ENCODE measurements around the gene SEC22B. TPM values are rescaled to one million over a fixed set of nuclear protein-coding genes. Genes with fewer than 3 reads are reported as not detected.
"Not testable (repeated sequence)": the region's sequence is repeated elsewhere in the genome, so short reads cannot be mapped to it uniquely, and the experiment has no call there.

Gene SEC22B
- total RNA-seq, 1 donor from 2014 or later = 27.5 TPM

DNA sequence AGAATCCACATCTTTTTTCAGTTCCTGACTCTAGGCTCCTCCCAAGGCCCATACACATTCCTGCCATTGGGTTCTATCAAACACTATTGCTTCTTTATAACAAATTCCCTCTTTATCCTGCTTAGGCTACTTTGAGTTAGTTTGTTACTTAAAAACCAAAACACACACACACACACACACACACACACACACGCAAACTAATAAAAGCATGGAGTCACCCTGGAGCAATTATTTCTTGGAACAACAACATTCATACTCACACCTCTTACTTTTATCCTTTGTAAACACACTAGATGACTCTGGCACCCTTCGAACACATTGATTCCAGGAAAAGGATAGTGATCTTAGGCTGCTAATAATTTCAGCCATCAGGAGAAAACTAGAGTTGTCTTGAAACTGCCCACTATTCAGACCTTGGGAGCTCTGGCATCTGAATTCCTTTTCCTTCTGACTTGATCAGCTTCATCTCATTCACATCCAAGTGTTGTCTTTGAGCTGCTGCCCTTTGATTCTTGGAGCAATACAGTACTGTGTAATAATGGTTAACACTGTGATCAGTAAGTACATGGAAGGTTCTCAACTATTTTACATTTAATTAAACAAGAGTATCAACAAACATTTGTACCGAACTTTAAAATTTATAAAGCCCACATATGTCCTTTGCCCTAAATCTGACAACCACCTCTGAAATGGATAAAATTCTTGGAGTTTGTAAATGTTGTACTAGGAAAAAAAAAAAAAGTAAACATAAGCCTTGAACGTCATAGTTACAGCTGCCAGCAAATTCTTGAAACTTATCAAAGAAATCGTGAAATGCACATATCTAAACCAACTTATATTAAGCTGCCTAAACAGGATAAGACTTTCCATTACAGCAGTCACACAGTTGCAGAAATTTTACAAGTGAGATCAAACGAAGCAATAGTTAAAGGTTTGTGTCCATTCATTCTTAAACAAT is 2.8 kb upstream of the SEC22B start:
- Mint-ChIP-seq H3K4me3 (no peak overlapping the region), H3K27me3 (peaks cover 5% of the 10 kb centered on the region), H3K9me3 (no peaks in the 10 kb centered on the region), H3K27ac (peak overlapping the region; percentile 24), H3K4me1 (peaks cover 12% of the 10 kb centered on the region), H3K36me3 (ENCODE audit: low read depth) (peaks cover 10% of the 10 kb centered on the region)
- CTCF ChIA-PET = interaction anchor here (1.0 kb wide), 1 partner anchor 230 kb away, joined by 3 read pairs; no protein-coding TSS in a partner anchor
- TF ChIP-seq, protein P1, sequence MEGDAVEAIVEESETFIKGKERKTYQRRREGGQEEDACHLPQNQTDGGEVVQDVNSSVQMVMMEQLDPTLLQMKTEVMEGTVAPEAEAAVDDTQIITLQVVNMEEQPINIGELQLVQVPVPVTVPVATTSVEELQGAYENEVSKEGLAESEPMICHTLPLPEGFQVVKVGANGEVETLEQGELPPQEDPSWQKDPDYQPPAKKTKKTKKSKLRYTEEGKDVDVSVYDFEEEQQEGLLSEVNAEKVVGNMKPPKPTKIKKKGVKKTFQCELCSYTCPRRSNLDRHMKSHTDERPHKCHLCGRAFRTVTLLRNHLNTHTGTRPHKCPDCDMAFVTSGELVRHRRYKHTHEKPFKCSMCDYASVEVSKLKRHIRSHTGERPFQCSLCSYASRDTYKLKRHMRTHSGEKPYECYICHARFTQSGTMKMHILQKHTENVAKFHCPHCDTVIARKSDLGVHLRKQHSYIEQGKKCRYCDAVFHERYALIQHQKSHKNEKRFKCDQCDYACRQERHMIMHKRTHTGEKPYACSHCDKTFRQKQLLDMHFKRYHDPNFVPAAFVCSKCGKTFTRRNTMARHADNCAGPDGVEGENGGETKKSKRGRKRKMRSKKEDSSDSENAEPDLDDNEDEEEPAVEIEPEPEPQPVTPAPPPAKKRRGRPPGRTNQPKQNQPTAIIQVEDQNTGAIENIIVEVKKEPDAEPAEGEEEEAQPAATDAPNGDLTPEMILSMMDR (IDR thresholded peaks at IDR 0.05) = no peak
- no peak for DNase-seq
- ATAC-seq (ENCODE audit: low read depth) = no peak
- intact Hi-C loops (cut with micrococcal nuclease) = loop anchor here (10.0 kb wide), 1 partner anchor 1034 kb away; the partner anchor contains the start of gene WARS2
- POLR2A ChIA-PET = interaction anchor here (0.6 kb wide), 1 partner anchor 234 kb away, joined by 3 read pairs; no protein-coding TSS in a partner anchor

DNA sequence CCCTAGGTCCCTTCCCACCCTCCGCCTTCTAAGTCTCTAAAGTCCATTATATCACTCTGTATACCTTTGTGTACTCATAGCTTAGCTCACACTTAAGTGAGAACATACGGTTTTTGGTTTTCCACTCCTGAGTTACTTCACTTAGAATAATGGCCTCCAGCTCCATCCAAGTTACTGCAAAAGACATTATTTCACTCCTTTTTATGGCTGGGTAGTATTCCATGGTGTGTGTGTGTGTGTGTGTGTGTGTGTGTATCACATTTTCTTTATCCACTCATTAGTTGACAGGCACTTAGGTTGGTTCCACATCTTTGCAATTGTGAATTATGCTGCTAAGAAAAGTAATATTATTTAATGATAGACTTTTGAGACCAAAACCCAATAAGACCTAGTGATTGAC is 1.7 kb upstream of the SEC22B start:
- H3K27ac Mint-ChIP-seq; DNase-seq; ATAC-seq (ENCODE audit: low read depth); CTCF ChIA-PET; H3K9me3 Mint-ChIP-seq; POLR2A ChIA-PET; H3K27me3 Mint-ChIP-seq; H3K4me3 Mint-ChIP-seq; H3K36me3 Mint-ChIP-seq (ENCODE audit: low read depth): not testable (repeated sequence)
- peaks cover 12% of the 10 kb centered on the region for H3K4me1 Mint-ChIP-seq
- intact Hi-C loops (cut with micrococcal nuclease) = loop anchor here (10.0 kb wide), 1 partner anchor 1033 kb away; the partner anchor contains the start of gene WARS2

DNA sequence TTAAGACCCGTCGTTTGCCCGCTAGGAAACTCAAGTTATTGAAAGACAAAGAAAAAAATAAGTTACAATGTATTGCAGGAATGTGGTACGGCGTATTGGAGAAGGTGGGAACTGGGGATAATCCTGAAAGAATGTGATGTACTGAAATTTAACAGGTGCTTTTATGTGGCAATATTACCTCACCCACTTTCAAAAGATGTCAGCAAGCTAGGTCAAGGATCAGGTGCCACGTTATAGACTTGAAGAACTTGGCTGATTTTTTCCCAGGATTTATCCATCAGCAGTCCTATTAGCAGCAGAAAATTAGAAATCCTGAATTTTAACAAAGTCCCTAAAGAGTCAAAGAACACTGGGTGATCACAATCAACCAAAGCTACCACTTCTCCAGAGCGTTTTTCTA is 632 bp downstream of the SEC22B start:
- Mint-ChIP-seq H3K27ac (peak overlapping the region; percentile 94), H3K4me3 (peak overlapping the region; percentile 97), H3K4me1 (peaks cover 12% of the 10 kb centered on the region)
- ATAC-seq (ENCODE audit: low read depth); H3K27me3 Mint-ChIP-seq; H3K36me3 Mint-ChIP-seq (ENCODE audit: low read depth); H3K9me3 Mint-ChIP-seq; DNase-seq: not testable (repeated sequence)
- POLR2A ChIA-PET = interaction anchor here (0.9 to 1.0 kb wide), 3 partner anchors 179 to 1035 kb away, joined by 3 to 6 read pairs (median 3); partner anchors contain the start of gene WARS2
- intact Hi-C loops (cut with micrococcal nuclease) = loop anchor here (10.0 kb wide), 1 partner anchor 1031 kb away; the partner anchor contains the start of gene WARS2
- CTCF ChIA-PET = interaction anchor here (1.2 to 1.5 kb wide), 2 partner anchors 207 to 227 kb away, joined by 4 to 5 read pairs; no protein-coding TSS in a partner anchor

DNA sequence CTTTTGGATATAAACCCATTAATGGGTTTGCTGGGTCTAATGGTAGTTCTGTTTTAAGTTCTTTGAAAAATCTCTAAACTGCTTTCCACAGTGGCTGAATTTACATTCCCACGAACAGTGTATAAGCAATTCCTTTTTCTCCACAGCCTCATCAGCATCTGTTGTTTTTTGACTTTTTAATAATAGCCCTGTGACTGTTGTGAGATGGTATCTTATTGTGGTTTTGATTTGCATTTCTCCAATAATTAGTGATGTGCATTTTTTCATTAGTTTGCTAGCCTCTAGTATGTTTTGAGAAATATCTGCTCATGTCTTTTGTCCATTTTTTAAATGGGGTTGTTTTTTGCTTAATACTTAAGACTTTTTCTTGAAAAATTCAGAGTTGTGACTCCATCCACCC is 11.6 kb downstream of the SEC22B start:
- POLR2A ChIA-PET; intact Hi-C loops (cut with micrococcal nuclease); H3K9me3 Mint-ChIP-seq; DNase-seq; H3K27ac Mint-ChIP-seq; H3K4me1 Mint-ChIP-seq; H3K4me3 Mint-ChIP-seq; ATAC-seq (ENCODE audit: low read depth); CTCF ChIA-PET; H3K27me3 Mint-ChIP-seq: not testable (repeated sequence)
- H3K36me3 Mint-ChIP-seq (ENCODE audit: low read depth) = peaks cover 13% of the 10 kb centered on the region

DNA sequence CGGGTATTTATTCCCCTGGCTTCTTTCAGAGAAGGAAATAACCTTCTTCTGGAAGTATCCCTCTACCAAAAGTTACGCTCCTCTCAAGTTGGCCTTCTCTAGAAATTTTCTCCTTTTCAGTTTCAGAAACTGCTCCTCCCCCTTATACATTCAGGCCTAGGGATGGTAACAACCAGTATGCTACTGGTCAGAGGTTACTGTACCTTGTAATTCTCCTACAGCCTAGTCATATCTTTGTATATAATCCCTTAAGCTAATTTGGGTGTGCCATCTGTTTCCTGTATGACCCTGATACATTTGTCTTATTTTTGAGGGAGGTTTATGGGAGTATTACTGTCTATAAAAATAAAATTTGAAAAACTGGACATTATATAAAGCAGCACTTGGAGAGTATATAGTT is 14.3 kb downstream of the SEC22B start:
- CTCF ChIA-PET; H3K27ac Mint-ChIP-seq; H3K9me3 Mint-ChIP-seq; H3K4me1 Mint-ChIP-seq; intact Hi-C loops (cut with micrococcal nuclease); H3K27me3 Mint-ChIP-seq; ATAC-seq (ENCODE audit: low read depth); POLR2A ChIA-PET; H3K4me3 Mint-ChIP-seq; DNase-seq: not testable (repeated sequence)
- H3K36me3 Mint-ChIP-seq (ENCODE audit: low read depth) = peaks cover 13% of the 10 kb centered on the region

DNA sequence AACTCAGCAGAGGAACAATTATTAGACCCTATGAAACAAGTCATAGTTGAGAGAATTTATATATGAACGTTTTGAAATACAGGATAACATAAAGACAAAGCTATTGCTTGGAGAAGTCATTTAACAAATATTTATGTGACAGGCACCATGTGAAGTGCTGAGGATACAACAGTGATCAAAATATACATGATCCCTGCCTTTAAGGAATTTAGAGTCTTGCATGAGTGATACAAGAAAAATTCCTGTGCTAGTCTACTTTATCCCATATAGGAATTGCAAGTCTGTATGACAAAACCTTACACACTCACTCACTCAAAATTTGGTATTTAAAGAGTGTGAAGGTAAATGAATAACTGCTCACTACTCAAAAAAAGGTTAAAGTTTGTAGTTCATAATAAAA is 17.8 kb downstream of the SEC22B start:
- H3K27me3 Mint-ChIP-seq; H3K4me3 Mint-ChIP-seq; POLR2A ChIA-PET; ATAC-seq (ENCODE audit: low read depth); CTCF ChIA-PET; DNase-seq; intact Hi-C loops (cut with micrococcal nuclease); H3K27ac Mint-ChIP-seq; H3K4me1 Mint-ChIP-seq; H3K9me3 Mint-ChIP-seq: not testable (repeated sequence)
- H3K36me3 Mint-ChIP-seq (ENCODE audit: low read depth) = peaks cover 11% of the 10 kb centered on the region

DNA sequence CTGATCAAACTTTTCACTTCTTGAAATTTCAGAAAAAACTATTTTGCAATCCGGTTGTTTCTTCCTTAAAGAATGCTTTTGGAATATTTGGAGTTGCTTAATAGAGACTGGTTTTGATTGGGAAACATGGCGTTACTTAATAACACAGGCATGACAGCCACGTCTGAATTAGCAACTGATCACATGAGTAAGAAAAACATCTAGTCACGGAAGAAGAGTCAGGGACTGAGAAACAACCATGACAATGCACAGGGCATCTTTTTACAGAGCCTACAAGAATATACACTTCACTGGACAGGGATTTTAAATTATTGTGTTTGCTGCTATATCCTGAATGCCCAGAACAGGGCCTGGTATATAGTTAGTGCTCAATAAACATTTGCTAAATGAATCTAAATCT is 18.2 kb downstream of the SEC22B start:
- H3K36me3 Mint-ChIP-seq (ENCODE audit: low read depth); H3K4me3 Mint-ChIP-seq; H3K4me1 Mint-ChIP-seq; H3K27ac Mint-ChIP-seq; POLR2A ChIA-PET; CTCF ChIA-PET; H3K27me3 Mint-ChIP-seq; H3K9me3 Mint-ChIP-seq; intact Hi-C loops (cut with micrococcal nuclease); DNase-seq; ATAC-seq (ENCODE audit: low read depth): not testable (repeated sequence)

DNA sequence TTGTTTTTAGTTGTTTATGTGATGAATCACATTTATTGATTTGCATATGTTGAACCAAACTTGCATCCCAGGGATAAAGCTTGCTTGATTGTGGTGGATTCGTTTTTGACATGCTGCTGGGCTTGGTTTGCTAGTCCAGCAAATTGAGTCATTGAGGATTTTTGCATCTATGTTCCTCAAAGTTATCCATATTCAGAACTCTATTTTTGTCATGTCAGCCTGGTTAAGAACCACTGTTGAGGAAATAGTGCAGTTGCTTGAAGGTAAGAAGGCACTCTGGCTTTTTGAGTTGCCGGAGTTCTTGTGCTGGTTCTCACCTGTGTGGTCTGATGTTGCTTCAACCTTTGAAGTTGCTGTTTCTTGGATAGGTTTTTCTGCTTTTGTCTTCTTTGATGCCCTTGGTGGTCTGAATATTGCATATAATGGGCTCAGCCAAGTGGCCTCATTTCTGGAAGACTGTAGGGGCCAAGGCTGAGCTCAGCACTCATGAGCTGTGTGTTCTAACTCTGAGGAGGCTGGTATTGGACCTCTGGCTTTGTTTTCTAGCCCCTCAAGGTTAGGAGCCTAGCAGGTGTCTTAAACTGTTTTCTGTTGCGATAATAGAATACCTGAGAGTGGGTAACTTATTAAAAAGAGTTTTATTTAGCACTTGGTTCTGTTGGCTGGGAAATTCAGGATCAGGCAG is 26.0 kb downstream of the SEC22B start:
- H3K27me3 Mint-ChIP-seq; DNase-seq; CTCF ChIA-PET; H3K36me3 Mint-ChIP-seq (ENCODE audit: low read depth); H3K4me1 Mint-ChIP-seq; POLR2A ChIA-PET; intact Hi-C loops (cut with micrococcal nuclease); ATAC-seq (ENCODE audit: low read depth); H3K9me3 Mint-ChIP-seq; H3K4me3 Mint-ChIP-seq; H3K27ac Mint-ChIP-seq: not testable (repeated sequence)

DNA sequence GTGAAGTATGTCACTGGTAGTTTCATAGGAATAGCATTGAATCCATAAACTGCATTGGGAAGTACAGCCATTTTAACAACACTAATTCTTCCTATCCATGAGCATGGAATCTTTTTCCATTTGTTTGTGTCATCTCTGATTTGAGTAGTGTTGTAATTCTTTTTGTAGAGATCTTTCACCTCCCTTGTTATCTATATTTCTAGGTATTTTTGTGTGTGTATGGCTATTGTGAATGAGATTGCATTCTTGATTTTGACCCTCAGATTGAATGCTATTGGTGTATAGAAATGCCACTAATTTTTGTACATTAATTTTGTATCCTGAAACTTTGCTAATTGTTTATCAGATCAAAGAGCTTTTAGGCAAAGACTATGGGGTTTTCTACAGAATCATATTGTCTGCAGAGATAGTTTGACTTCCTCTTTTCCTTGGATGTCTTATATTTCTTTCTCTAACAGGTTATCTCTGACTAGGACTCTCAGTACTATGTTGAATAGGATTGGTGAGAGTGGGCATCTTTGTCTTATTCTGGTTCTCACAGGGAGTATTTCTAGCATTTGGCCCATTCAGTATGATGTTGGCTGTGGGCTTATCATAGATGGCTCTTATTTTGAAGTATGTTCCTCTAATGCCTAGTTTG is 26.8 kb downstream of the SEC22B start:
- intact Hi-C loops (cut with micrococcal nuclease) = loop anchor here (10.0 kb wide), 1 partner anchor 265 kb away; no protein-coding TSS in a partner anchor
- H3K4me3 Mint-ChIP-seq; POLR2A ChIA-PET; H3K27ac Mint-ChIP-seq; H3K4me1 Mint-ChIP-seq; DNase-seq; H3K36me3 Mint-ChIP-seq (ENCODE audit: low read depth); CTCF ChIA-PET; H3K27me3 Mint-ChIP-seq; H3K9me3 Mint-ChIP-seq: not testable (repeated sequence)
- peak; percentile 31 for ATAC-seq (ENCODE audit: low read depth)

DNA sequence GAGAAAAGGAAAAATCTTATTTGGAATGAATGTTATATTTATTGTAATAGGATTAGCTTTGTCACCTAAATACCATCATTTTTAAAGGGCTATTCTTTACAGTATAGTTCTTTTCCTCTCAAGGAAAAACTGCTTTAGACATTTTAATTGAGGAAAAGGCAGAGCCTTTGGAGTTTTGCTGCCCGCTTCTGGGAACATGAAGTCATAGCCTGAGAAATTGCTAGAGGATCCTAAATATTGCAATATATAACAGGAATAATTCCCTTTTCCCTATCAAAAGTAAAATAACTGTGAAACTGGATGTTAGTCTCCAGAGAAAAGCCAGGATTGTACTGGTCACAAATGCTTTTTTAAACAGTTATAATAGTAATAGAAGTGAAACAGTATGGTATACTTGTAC is 30.5 kb downstream of the SEC22B start:
- H3K4me3 Mint-ChIP-seq; ATAC-seq (ENCODE audit: low read depth); CTCF ChIA-PET; DNase-seq; H3K36me3 Mint-ChIP-seq (ENCODE audit: low read depth); H3K9me3 Mint-ChIP-seq; H3K27ac Mint-ChIP-seq; POLR2A ChIA-PET; H3K27me3 Mint-ChIP-seq: not testable (repeated sequence)
- intact Hi-C loops (cut with micrococcal nuclease) = loop anchor here (10.0 kb wide), 1 partner anchor 261 kb away; no protein-coding TSS in a partner anchor
- peaks cover 23% of the 10 kb centered on the region for H3K4me1 Mint-ChIP-seq

All from activated B cell treated with CpG ODN at 0.5 μM for 24 hours (primary cell).